ENCODE results near the gene ST8SIA1. TPM values are rescaled to one million over a fixed set of nuclear protein-coding genes. Genes with fewer than 3 reads are reported as not detected.

ST8SIA1 gene
- total RNA-seq, 4 donors from 2014 or later = 9.4 to 19.9 (median 14.3) TPM

DNA sequence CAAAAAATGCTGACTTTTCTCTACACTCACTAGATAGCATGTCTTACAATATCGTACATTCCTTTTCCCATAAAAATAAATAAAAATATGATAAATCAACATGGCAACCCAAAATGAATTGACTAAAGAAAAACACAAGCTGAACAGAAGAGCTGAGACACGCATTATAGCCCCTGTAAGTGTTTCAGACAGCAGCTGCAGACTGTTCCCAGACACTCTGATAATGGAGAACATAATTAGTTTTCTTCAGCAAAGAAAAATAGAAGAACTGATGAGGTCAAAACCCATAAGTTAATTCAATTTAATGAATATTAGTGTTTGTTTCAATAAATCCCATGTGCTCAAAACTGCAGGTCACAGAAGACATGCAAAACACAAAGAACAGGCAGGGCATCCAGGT is 23.8 kb downstream of the ST8SIA1 start:
- H3K27ac ChIP-seq = no peak overlapping the region
- no peak for ATAC-seq
- no peaks in the 10 kb centered on the region for H3K9me3 ChIP-seq
- H3K4me3 ChIP-seq = no peak overlapping the region
- TF ChIP-seq EP300 (IDR thresholded peaks at IDR 0.05) (no peak), POLR2AphosphoS5 (IDR thresholded peaks at IDR 0.05) (no peak), POLR2A (IDR thresholded peaks at IDR 0.05) (no peak)
- TF ChIP-seq, protein P1, sequence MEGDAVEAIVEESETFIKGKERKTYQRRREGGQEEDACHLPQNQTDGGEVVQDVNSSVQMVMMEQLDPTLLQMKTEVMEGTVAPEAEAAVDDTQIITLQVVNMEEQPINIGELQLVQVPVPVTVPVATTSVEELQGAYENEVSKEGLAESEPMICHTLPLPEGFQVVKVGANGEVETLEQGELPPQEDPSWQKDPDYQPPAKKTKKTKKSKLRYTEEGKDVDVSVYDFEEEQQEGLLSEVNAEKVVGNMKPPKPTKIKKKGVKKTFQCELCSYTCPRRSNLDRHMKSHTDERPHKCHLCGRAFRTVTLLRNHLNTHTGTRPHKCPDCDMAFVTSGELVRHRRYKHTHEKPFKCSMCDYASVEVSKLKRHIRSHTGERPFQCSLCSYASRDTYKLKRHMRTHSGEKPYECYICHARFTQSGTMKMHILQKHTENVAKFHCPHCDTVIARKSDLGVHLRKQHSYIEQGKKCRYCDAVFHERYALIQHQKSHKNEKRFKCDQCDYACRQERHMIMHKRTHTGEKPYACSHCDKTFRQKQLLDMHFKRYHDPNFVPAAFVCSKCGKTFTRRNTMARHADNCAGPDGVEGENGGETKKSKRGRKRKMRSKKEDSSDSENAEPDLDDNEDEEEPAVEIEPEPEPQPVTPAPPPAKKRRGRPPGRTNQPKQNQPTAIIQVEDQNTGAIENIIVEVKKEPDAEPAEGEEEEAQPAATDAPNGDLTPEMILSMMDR (IDR thresholded peaks at IDR 0.05) = no peak
- no peaks in the 10 kb centered on the region for H3K27me3 ChIP-seq
- 69 to 96% methylated on average over 2 of the region's 2 CpGs for WGBS, 2 donors (ENCODE audit: low coverage in 1 of 2)
- peaks cover 0 to 29% (median 0%) of the 10 kb centered on the region in 3 donors for H3K4me1 ChIP-seq
- H3K36me3 ChIP-seq = no peaks in the 10 kb centered on the region

DNA sequence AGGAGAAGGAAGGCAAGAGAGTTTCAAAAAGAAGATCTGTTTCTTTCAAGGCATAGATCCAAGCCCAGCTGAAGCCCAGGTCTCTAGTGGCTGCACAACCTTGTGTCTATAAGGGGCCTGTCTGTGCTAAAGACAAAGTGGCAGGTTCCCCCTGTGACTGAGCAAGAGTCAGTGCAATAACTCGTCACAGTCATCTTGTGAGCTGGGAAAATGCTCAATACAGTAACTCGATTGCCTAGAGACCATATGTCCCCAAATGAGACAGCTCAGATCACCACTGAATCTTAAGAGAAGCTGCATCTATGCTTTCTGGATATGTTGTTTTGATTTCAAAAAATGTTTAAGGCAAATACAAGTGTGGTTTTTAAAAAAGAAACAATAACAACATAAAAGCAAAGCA is 24.2 kb downstream of the ST8SIA1 start:
- no peaks in the 10 kb centered on the region for H3K27me3 ChIP-seq
- WGBS, 2 donors (ENCODE audit: low coverage in 1 of 2) = 68 to 92% methylated on average over 2 of the region's 2 CpGs
- H3K9me3 ChIP-seq = no peaks in the 10 kb centered on the region
- H3K36me3 ChIP-seq = no peaks in the 10 kb centered on the region
- TF ChIP-seq, protein P1 (IDR thresholded peaks at IDR 0.05) = no peak
- TF ChIP-seq POLR2AphosphoS5 (IDR thresholded peaks at IDR 0.05) (no peak), POLR2A (IDR thresholded peaks at IDR 0.05) (no peak), EP300 (IDR thresholded peaks at IDR 0.05) (no peak)
- H3K4me3 ChIP-seq = no peak overlapping the region
- no peak for ATAC-seq
- H3K27ac ChIP-seq = no peak overlapping the region
- peaks cover 0 to 29% (median 0%) of the 10 kb centered on the region in 3 donors for H3K4me1 ChIP-seq

- Histone ChIP-seq H3K4me3 (no peak overlapping the region), H3K27me3 (no peaks in the 10 kb centered on the region), H3K36me3 (no peaks in the 10 kb centered on the region), H3K27ac (no peak overlapping the region), H3K9me3 (no peaks in the 10 kb centered on the region), H3K4me1 (peaks cover 0 to 32% (median 0%) of the 10 kb centered on the region in 3 donors)
- TF ChIP-seq POLR2A (IDR thresholded peaks at IDR 0.05) = no peak
- TF ChIP-seq POLR2AphosphoS5 (IDR thresholded peaks at IDR 0.05) = no peak
- WGBS, 2 donors (ENCODE audit: low coverage in 1 of 2) = 43 to 81% methylated on average over 1 to 2 of the region's 2 CpGs
- no peak for ATAC-seq
These were observed 26.7 kb downstream of the ST8SIA1 start for GRCh38 chr12:22307811-22308210.

DNA sequence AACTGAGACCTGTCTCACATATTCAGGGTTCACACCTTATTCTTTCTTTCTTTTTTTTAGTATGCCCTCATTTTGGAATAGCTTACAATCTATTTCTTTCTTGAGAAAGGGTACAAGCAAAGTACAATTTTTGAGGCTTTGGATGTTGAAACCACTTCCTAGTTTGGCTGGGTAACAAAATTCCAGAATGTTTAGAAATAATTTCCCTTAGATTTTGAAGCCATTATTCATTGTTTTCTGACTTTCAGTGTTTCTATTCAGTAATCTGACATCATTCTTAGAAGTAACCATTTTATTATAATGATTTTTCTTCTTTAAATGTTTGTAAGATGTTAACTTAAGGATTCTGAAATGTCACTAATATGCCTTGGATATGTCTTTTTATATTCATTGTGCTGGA is 28.2 kb downstream of the ST8SIA1 start:
- Histone ChIP-seq H3K9me3 (no peaks in the 10 kb centered on the region), H3K4me1 (peaks cover 0 to 20% (median 0%) of the 10 kb centered on the region in 3 donors), H3K27ac (no peak overlapping the region), H3K36me3 (no peaks in the 10 kb centered on the region), H3K4me3 (no peak overlapping the region), H3K27me3 (no peaks in the 10 kb centered on the region)
- no peak for ATAC-seq
- TF ChIP-seq POLR2AphosphoS5 (IDR thresholded peaks at IDR 0.05) (no peak), EP300 (IDR thresholded peaks at IDR 0.05) (no peak), POLR2A (IDR thresholded peaks at IDR 0.05) (no peak)
- TF ChIP-seq, protein P1 (IDR thresholded peaks at IDR 0.05) = no peak

GRCh38 chr12:22304341-22304740 is 30.2 kb downstream of the ST8SIA1 start:
- no peak overlapping the region for H3K4me3 ChIP-seq
- no peak overlapping the region for H3K27ac ChIP-seq
- 50 to 73% methylated on average over 1 of the region's 1 CpG for WGBS, 2 donors (ENCODE audit: low coverage in 1 of 2)
- no peaks in the 10 kb centered on the region for H3K27me3 ChIP-seq
- ATAC-seq = no peak
- no peaks in the 10 kb centered on the region for H3K9me3 ChIP-seq
- no peak for TF ChIP-seq POLR2AphosphoS5 (IDR thresholded peaks at IDR 0.05)
- no peak for TF ChIP-seq EP300 (IDR thresholded peaks at IDR 0.05)
- TF ChIP-seq POLR2A (IDR thresholded peaks at IDR 0.05) = no peak
- TF ChIP-seq, protein P1 (IDR thresholded peaks at IDR 0.05) = no peak
- peaks cover 0 to 11% (median 0%) of the 10 kb centered on the region in 3 donors for H3K4me1 ChIP-seq
- H3K36me3 ChIP-seq = no peaks in the 10 kb centered on the region

Measured in gastroesophageal sphincter (tissue), 4 donors.